Activated CD4-positive, alpha-beta T cell treated with anti-CD3 and anti-CD28 coated beads for 36 hours (primary cell): ENCODE results near the gene VIL1. TPM values are rescaled to one million over a fixed set of nuclear protein-coding genes. Genes with fewer than 3 reads are reported as not detected.

Experiments
- ATAC-seq: fragments of 200-7000 bp; cut with Tn5 transposase; one replicate; pipeline ENCODE4 v1.10.0; 2021; ENCODE audit warnings: mild to moderate bottlenecking, moderate library complexity
- CTCF ChIA-PET: fragments of 350-600 bp; sonication (Branson Sonifier 250); formaldehyde crosslinking; loops from one replicate; lab custom pipeline; 2021; ENCODE audit warnings: antibody characterized with exemption; lab: Charles Lee
- POLR2A ChIA-PET: fragments of 350-600 bp; sonication (Branson Sonifier 250); formaldehyde crosslinking; loops from one replicate; lab custom pipeline; 2021; ENCODE audit warnings: antibody characterized with exemption, inconsistent platforms; lab: Charles Lee
- DNase-seq: peaks from one replicate; pipeline ENCODE4 v3.0.0-alpha.2; 2020
- H3K27ac Mint-ChIP-seq: one replicate; pipeline ENCODE4 v1.8.0; 2021; ENCODE audit warnings: mixed read lengths
- H3K27me3 Mint-ChIP-seq: one replicate; pipeline ENCODE4 v1.8.0; 2021; ENCODE audit warnings: mixed read lengths
- H3K36me3 Mint-ChIP-seq: one replicate; pipeline ENCODE4 v1.8.0; 2021; ENCODE audit warnings: low read depth, mixed read lengths
- H3K4me1 Mint-ChIP-seq: one replicate; pipeline ENCODE4 v1.8.0; 2021; ENCODE audit warnings: mixed read lengths
- H3K4me3 Mint-ChIP-seq: one replicate; pipeline ENCODE4 v1.8.0; 2021; ENCODE audit warnings: mild to moderate bottlenecking, moderate library complexity, mixed read lengths
- H3K9me3 Mint-ChIP-seq: one replicate; pipeline ENCODE4 v1.8.0; 2021; ENCODE audit warnings: low read depth, mixed read lengths
- intact Hi-C, 2 experiments: fragments of 100-400 bp; cut with DNase I in 1 of 2; cut with micrococcal nuclease in 1 of 2; formaldehyde crosslinking; loops; one replicate each; pipeline versions ENCODE4 v1.14.2 to v1.15.1; 2022 to 2024; cut with DNase I, micrococcal nuclease
- total RNA-seq, 2 experiments: library from RNA; stranded (reverse); gene quantifications; one replicate each; pipeline ENCODE4 v1.2.3, GENCODE V29; 2021

Gene VIL1
- total RNA-seq, 2 experiments from 2014 or later: not detected

DNA sequence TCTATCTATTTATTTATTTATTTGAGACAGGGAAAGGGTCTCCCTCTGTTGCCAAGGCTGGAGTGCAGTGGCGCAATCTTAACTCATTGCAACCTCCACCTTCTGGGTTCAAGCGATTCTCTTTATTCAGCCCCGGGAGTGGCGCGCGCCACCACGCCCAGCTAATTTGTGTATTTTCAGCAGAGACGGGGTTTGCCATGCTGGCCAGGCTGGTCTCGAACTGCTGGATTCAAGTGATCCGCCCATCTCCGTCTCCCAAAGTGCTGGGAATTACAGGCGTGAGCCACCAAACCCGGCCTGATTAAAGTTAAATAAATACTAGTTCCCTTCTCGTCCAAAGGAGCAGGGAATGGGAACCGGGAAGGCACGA, 23.5 kb upstream of the VIL1 start:
- H3K36me3 Mint-ChIP-seq: peaks cover 2% of the 10 kb centered on the region
- H3K4me3 Mint-ChIP-seq: peak overlapping the region; percentile 85
- ChIA-PET POLR2A (no interaction called here), CTCF (interaction anchor here (0.7 to 4.2 kb wide), 4 partner anchors 11 to 286 kb away, joined by 3 to 20 read pairs (median 8); no protein-coding TSS in a partner anchor)
- DNase-seq (no peak), ATAC-seq (no peak)
- H3K27ac Mint-ChIP-seq: peak overlapping the region; percentile 83
- H3K9me3 Mint-ChIP-seq: no peaks in the 10 kb centered on the region
- H3K27me3 Mint-ChIP-seq: peaks cover 6% of the 10 kb centered on the region
- intact Hi-C loops: loop anchor here (5.0 kb wide), 3 partner anchors 38 to 992 kb away; partner anchors contain the start of genes CATIP (in 1 of the 2), DNPEP (in 1 of the 2) and TMBIM1 (in 1 of the 2)
- peaks cover 29% of the 10 kb centered on the region for H3K4me1 Mint-ChIP-seq

DNA sequence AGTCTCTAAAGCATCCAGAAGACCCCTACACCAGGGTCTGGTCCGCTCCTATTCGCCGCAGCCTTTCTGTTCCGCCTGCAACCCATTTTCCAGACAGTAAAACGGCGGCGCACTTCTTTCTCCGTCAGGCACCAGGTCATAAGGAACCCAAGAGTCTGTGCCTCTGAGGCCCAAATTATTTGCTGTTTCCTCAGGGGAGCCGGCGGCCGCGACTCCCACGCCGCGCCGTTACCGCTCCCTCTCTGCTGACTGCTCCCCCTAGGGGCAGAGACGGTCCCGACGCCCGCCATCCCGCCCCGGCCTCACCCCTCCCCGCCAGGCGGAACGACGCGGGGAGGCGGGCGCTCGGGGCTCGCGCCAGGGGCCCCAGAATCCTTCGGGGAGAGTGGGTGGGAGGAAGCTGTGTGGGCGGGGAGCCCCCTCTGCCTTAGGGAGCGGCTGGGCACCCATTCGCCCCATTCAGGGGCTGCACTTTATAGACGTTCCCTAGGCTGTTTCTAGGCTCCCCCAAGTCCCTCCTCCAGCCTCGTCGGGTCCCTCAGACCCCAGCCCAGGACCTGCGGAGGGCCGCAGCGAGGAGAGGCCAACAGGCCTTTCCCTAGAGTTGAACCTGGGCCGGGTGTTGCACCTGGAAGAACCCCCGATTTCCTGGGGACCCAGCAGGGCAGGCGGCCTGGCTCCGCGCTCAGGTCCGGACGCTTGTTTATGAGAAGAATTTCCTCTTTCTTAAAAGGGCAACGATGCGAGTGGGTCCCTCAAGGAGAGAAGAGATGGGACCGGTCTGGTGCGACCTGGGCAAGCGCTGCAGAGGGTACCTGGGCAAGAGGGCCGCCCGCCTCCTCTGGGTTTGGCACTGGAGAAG, 22.9 kb upstream of the VIL1 start:
- DNase-seq (peak; percentile 97), ATAC-seq (peak; percentile 68)
- Mint-ChIP-seq H3K9me3 (no peaks in the 10 kb centered on the region), H3K27ac (peak overlapping the region; percentile 92), H3K4me1 (peaks cover 29% of the 10 kb centered on the region), H3K27me3 (peaks cover 6% of the 10 kb centered on the region), H3K4me3 (peak overlapping the region; percentile 85), H3K36me3 (peaks cover 2% of the 10 kb centered on the region)
- ChIA-PET CTCF (interaction anchor here (0.6 to 4.2 kb wide), 7 partner anchors 25 to 286 kb away, joined by 3 to 20 read pairs (median 3); no protein-coding TSS in a partner anchor), POLR2A (no interaction called here)
- intact Hi-C loops: loop anchor here (1.0 to 5.0 kb wide), 17 partner anchors 10 to 991 kb away; partner anchors contain the start of genes AAMP (in 2 of the 2), ARPC2 (in 2 of the 2), PNKD (in 2 of the 2) and TMBIM1 (in 2 of the 2)

DNA sequence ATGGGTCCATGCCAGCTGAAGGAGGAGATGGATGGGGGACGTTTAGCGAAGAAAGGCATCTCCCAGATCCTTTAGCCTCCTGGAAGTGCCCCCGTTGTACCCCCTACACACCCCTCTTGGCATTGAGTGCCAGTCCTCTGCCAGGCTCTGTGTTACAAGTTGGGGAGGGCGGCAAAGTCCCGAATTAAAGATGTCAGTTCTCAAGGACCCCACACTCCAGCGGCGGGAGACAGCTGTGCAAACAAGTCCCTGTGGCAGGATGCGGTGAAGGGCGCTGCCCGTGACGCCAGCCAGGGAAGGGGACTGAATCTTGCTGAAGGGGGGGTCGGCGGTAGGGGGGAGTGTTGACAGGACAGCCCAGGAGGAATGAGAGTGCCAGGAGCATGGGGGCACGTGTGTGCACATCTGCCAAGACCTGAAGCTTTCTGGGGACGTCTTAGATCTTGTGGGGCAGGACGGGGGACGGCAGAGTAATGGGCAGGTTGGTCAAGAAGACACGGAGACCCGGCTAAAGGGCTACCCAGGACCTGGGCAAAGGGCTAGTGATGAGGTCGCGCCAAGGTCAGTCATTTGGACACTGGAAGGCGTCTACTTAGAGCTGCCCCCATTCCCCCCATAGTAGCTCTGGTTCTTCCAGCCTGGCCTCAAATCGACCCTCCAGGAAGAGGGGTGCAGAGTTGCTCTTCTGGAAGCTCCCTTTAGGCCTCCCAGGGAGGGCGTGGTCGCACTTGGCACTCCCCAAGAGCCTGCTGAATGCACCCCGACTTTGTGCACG, 22.0 kb upstream of the VIL1 start:
- peaks cover 4% of the 10 kb centered on the region for H3K36me3 Mint-ChIP-seq
- no peak for ATAC-seq

DNA sequence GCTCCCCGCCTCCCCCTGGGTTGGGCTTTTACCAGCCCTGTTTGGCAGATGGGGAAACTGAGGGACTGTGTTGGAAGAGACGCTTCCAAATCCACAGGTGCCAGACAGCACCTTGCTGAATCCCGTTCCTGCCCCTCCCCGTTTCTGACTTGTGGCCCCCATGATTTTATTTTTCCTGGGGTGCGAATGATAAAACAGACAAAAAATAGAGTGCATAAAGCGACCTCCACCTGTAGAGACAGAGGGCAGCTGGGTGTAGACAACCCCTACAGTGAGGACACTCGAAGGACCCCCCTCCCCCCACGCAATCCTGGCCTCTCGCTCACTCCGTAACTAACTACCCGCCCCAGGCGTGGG, 21.5 kb upstream of the VIL1 start:
- peaks cover 5% of the 10 kb centered on the region for H3K36me3 Mint-ChIP-seq
- peak overlapping the region; percentile 85 for H3K4me3 Mint-ChIP-seq
- H3K27me3 Mint-ChIP-seq: peaks cover 6% of the 10 kb centered on the region
- no peaks in the 10 kb centered on the region for H3K9me3 Mint-ChIP-seq
- H3K27ac Mint-ChIP-seq: peak overlapping the region; percentile 92
- intact Hi-C loops: loop anchor here (2.0 to 5.0 kb wide), 4 partner anchors 40 to 990 kb away; partner anchors contain the start of genes ARPC2 (in 1 of the 2), CATIP (in 1 of the 2), DNPEP (in 1 of the 2) and TMBIM1 (in 1 of the 2)
- CTCF ChIA-PET: interaction anchor here (0.9 to 4.2 kb wide), 3 partner anchors 95 to 127 kb away, joined by 3 to 20 read pairs (median 6); partner anchors contain the start of genes AAMP and PNKD
- peaks cover 34% of the 10 kb centered on the region for H3K4me1 Mint-ChIP-seq
- DNase-seq (no peak), ATAC-seq (no peak)
- POLR2A ChIA-PET: interaction anchor here (0.7 kb wide), 1 partner anchor 127 kb away, joined by 4 read pairs; the partner anchor contains the start of genes AAMP and PNKD

More for the DNA sequence above, 22.0 kb upstream of the VIL1 start:
- Mint-ChIP-seq H3K4me1 (peaks cover 34% of the 10 kb centered on the region), H3K9me3 (no peaks in the 10 kb centered on the region), H3K27me3 (peaks cover 6% of the 10 kb centered on the region), H3K27ac (peak overlapping the region; percentile 92), H3K4me3 (peak overlapping the region; percentile 85)
- POLR2A ChIA-PET: interaction anchor here (0.7 kb wide), 1 partner anchor 127 kb away, joined by 4 read pairs; the partner anchor contains the start of genes AAMP and PNKD
- intact Hi-C loops: loop anchor here (1.0 to 5.0 kb wide), 17 partner anchors 9 to 990 kb away; partner anchors contain the start of genes AAMP (in 2 of the 2), ARPC2 (in 2 of the 2), PNKD (in 2 of the 2) and TMBIM1 (in 2 of the 2)
- peak; percentile 78 for DNase-seq
- CTCF ChIA-PET: interaction anchor here (0.6 to 4.2 kb wide), 8 partner anchors 26 to 171 kb away, joined by 3 to 20 read pairs (median 3); partner anchors contain the start of genes AAMP and PNKD

DNA sequence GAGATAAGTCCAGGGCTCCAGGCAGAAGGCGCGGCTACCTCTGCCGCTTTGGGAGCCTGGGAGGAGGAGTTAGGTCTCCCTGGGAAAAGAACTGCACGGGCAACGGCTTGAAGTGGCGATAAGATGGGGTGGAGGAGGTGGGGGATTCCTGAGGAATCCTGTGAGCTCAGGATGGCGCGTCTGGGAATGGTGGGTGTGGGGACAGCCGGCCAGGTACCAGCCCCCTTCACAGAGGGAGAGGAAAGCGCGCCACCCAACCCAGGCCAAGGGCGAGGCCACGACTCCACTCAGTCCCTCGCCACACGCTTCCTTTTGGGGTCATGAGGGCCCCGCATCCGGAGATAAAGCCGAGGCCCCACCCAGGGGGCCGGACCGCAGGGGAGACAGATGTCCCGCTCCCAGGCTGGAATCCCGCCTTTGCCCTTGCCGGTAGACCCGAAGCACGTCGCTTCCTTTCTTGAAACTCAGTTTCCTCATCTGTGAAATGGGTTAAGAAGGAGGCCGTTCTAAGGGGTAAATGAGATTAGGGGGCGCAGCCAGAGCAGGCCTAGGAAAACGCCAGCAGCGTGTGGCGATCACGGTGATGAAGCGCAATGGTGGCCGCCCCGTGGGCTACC, 21.0 kb upstream of the VIL1 start:
- Mint-ChIP-seq H3K4me1 (peaks cover 34% of the 10 kb centered on the region), H3K27ac (peak overlapping the region; percentile 92), H3K27me3 (peaks cover 6% of the 10 kb centered on the region), H3K36me3 (peaks cover 7% of the 10 kb centered on the region), H3K4me3 (peak overlapping the region; percentile 85), H3K9me3 (no peaks in the 10 kb centered on the region)
- ChIA-PET CTCF (no interaction called here), POLR2A (no interaction called here)
- peak; percentile 13 for ATAC-seq
- intact Hi-C loops: loop anchor here (2.0 to 5.0 kb wide), 6 partner anchors 41 to 1985 kb away; partner anchors contain the start of genes ARPC2 (in 1 of the 2), CATIP (in 1 of the 2), DNPEP (in 1 of the 2) and SMARCAL1 (in 1 of the 2)
- peak; percentile 68 for DNase-seq

DNA sequence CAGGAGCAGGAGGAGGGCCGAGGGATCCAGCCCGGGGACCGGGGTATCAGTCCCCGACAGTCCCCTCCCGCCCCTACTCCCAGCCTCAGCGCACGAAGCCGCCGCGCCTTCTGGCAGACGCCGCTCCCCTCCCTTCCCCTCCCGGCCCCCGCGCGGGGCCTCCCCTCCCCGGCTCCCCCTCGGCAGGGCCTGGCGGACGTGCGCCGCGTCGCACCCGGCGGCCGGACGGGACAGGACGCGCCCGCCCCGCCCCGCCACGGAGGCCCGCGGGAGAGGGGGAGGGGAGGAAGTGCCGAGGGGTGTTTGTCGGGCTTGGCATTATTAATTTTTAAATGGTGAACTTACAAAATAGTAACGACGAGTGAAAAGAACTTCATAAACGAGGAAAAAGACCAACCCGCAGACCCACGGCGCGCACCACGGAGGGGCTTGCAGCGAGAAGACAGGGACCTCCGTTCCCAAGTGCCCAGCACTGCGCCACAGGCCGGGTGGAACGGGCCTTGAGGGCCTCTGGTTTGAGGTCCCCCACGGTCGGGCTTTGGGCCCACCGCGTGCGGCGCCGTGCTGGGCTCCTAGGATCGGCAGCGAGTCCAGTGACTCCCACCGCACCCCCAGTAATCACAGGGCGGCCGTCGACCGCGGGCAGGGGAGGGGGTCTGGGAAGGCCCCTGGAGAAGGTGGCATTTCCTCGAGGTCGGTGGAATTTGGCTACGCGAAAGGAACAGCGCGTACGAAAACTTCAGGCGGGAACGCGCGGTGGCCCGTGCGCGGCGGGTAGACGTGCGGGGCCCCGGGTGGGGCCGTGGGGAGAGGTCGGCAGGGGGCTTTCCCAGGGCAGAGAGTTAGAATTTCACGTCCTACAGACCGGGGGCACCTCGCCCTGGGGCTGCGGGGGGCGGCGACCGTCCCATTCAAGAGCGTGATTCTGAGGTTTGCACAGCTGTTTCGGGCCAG, 20.2 kb upstream of the VIL1 start:
- Mint-ChIP-seq H3K4me3 (peak overlapping the region; percentile 85), H3K9me3 (no peaks in the 10 kb centered on the region), H3K27ac (peak overlapping the region; percentile 92), H3K27me3 (peaks cover 6% of the 10 kb centered on the region), H3K36me3 (peaks cover 7% of the 10 kb centered on the region), H3K4me1 (peaks cover 36% of the 10 kb centered on the region)
- peak; percentile 87 for DNase-seq
- POLR2A ChIA-PET: no interaction called here
- CTCF ChIA-PET: no interaction called here
- ATAC-seq: peak; percentile 28
- intact Hi-C loops: loop anchor here (2.0 to 5.0 kb wide), 5 partner anchors 41 to 1986 kb away; partner anchors contain the start of genes CATIP (in 1 of the 2), DNPEP (in 1 of the 2), SMARCAL1 (in 1 of the 2) and TMBIM1 (in 1 of the 2)

DNA sequence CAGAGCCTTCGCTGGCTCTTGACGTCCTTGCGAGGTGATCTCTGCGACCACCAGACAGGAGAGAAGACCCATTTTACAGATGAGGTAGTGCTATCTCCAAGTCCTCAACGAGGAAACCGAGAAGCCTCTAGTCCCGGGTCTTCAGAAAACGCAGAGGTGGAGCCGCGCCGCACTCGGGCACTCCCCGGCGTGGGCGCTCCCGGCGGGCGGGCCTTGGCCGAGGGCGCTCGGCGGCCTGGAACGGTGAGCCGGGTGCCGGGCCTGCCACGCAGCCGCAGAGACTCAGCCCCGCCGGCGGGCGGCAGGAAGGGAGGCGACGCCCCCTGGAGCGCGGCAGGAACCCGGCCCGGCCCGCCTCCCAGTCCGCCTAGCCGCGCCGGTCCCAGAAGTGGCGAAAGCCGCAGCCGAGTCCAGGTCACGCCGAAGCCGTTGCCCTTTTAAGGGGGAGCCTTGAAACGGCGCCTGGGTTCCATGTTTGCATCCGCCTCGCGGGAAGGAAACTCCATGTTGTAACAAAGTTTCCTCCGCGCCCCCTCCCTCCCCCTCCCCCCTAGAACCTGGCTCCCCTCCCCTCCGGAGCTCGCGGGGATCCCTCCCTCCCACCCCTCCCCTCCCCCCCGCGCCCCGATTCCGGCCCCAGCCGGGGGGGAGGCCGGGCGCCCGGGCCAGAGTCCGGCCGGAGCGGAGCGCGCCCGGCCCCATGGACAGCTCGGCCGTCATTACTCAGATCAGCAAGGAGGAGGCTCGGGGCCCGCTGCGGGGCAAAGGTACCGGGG, 19.3 kb upstream of the VIL1 start, which contains the start of gene CTDSP1:
Gene CTDSP1, plus strand, starts transcription at position 478 of the 776 bp plus-strand sequence. Its CDS starts 223 bp downstream, at position 701.
- CTCF ChIA-PET: interaction anchor here (1.2 kb wide), 1 partner anchor 10 kb away, joined by 3 read pairs; no protein-coding TSS in a partner anchor
- ATAC-seq (peak; percentile 46), DNase-seq (peak; percentile 95)
- Mint-ChIP-seq H3K36me3 (peaks cover 15% of the 10 kb centered on the region), H3K27ac (peak within 1 kb of the TSS; percentile 86), H3K27me3 (peaks cover 6% of the 10 kb centered on the region), H3K4me1 (peaks cover 36% of the 10 kb centered on the region), H3K4me3 (peak within 1 kb of the TSS; percentile 85), H3K9me3 (no peaks in the 10 kb centered on the region)
- intact Hi-C loops: loop anchor here (2.0 to 10.0 kb wide), 6 partner anchors 42 to 1987 kb away; partner anchors contain the start of genes CATIP (in 1 of the 2), CHPF (in 1 of the 2), DNPEP (in 1 of the 2) and SMARCAL1 (in 1 of the 2)
- POLR2A ChIA-PET: interaction anchor here (1.1 kb wide), 1 partner anchor 113 kb away, joined by 5 read pairs; no protein-coding TSS in a partner anchor

DNA sequence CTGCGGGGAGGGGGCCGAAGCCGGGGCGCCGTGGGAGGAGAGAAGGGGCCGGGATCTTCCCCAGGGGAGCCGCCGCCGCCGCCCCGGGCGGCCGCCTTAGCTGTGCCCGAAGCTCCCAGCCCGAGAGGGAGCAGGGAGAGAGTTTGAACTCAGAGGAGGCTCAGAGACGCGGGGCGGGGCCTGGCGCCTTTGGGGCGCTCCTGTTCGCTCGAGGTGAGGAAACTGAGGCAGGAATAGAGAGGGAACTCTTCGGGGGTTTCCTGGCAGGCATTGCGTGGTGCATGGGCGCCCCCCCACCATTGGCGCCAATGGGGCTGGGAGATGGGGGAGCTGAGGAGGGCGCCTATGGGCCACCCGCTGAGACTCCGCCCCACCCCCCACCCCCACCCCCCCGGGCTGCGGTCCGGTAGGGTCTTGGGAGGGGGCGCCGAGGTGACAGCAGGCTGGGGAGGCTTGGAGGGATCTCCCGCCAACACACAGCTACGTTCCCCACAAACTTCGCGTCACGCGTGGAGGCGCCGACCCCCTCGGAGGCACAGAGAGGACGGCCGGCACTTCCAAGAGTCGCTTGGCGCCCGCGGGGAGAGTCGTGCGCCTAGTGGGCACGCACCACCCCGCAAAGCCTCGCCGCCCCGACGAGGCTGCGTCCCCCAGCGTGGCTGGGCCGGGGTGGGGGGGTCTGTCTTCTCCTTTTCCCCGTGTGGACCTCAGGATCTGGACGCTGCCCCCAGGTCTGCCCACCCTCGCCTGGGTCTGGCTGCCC, 18.6 kb upstream of the VIL1 start:
- peaks cover 6% of the 10 kb centered on the region for H3K27me3 Mint-ChIP-seq
- no peak for ATAC-seq
- intact Hi-C loops: loop anchor here in 1 of 2 experiments (10.0 kb wide), 1 partner anchor 1144 kb away; the partner anchor contains the start of genes CHPF and TMEM198
- peak overlapping the region; percentile 86 for H3K27ac Mint-ChIP-seq
- POLR2A ChIA-PET: interaction anchor here (1.1 kb wide), 1 partner anchor 114 kb away, joined by 5 read pairs; no protein-coding TSS in a partner anchor
- H3K36me3 Mint-ChIP-seq: peaks cover 16% of the 10 kb centered on the region
- peak; percentile 57 for DNase-seq
- peak overlapping the region; percentile 85 for H3K4me3 Mint-ChIP-seq
- CTCF ChIA-PET: interaction anchor here (1.2 to 1.4 kb wide), 2 partner anchors 11 to 248 kb away, joined by 3 to 4 read pairs; no protein-coding TSS in a partner anchor
- H3K4me1 Mint-ChIP-seq: peaks cover 37% of the 10 kb centered on the region
- no peaks in the 10 kb centered on the region for H3K9me3 Mint-ChIP-seq
